A549 treated with CpdA at 1 μM for 4 hours (cell line): ENCODE results near the gene ARL6. TPM values are rescaled to one million over a fixed set of nuclear protein-coding genes. Genes with fewer than 3 reads are reported as not detected.

Experiments used
- total RNA-seq: library from RNA; stranded (reverse); fragments of 200-300 nt; extraction: Qiagen RNA extraction; gene quantifications from 5 replicates; pipeline ENCODE4 v1.2.3, GENCODE V29; 2022; ENCODE audit warnings: low read depth

ARL6 gene, protein sequence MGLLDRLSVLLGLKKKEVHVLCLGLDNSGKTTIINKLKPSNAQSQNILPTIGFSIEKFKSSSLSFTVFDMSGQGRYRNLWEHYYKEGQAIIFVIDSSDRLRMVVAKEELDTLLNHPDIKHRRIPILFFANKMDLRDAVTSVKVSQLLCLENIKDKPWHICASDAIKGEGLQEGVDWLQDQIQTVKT
- 5.6 to 6.5 TPM (median 5.9 TPM) in 5 replicates for total RNA-seq

DNA sequence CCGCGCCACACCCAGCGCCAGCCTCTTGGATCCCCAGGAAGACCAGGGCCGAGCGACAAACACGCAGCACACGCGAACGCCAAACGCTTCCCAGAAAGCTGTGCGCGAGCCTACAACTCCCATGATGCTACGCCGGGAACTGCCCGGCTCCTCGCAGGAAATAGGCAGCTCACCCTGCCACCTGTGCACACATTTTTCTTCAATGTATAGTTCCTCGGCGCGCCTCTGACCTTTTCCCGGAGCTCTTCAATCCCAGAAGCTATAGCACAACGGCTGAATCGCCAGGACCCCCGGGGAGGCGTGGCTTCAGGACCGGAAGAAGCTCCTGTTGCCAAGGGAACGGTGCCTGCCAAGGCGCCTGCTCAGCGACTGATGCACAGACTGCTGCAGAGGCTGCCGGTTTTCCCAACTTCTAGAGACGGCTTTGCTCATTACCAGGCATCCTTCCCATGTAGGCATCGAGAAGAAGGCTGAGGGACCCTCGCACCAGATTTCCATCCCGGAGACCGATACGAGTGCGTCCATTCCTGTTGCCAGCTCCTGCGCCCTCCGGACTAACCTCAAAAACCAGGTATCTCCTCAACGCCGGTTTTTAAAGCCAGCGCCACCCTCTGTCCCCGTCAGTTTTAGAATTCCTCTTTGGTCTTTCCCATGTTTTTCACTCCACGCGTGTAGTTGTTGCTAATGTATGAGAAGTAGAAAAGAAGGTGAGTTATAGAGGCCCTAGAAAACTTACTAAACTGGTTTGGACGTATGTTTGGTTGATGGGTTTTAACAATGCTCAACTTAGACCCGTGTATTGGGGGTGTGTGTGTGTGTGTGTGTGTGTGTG, at the start of gene ARL6:
Gene ARL6 (plus strand): TSS at position 352 of the 832 bp plus-strand sequence. CDS start 3,350 bp downstream, outside the sequence.

DNA sequence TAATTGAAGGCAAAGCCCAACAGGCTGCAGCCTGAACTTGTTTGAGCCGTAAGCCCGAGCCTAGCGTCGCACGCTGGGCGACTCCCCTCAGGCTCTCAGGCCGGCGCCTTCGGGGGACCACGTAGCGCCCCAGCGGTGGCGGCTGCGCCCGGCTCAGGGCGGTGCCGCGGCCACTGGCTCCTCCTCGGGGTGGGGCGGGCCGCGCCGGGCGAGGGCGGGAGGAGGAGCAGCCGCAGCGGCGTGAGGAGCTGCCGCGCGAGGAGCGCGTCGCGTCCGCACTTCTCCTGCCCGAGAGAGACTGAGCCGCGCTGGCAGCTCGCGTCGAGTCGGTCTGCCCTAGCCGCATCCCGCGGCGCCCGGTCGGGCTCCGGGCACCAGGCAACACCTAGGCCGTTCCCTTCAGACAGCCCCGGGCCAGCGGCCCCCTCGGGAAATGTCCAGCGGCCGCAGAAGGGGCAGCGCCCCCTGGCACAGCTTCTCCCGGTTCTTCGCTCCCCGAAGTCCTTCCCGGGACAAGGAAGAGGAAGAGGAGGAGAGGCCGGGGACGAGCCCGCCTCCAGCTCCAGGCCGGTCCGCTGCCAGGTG, 57.3 kb downstream of the ARL6 start, which contains the start of gene CRYBG3:
Gene CRYBG3 (plus strand): TSS at position 238 of the 585 bp plus-strand sequence. CDS start 196 bp downstream, at position 434.

Other genes with a start within 250 kb of the ARL6 start
- 6.4 to 12.2 TPM (median 6.9 TPM) in 5 replicates for gene CRYBG3, start 57.3 kb downstream of the ARL6 start, total RNA-seq
- 31.2 to 32.6 TPM (median 32.2 TPM) in 5 replicates for gene RIOX2, start 207.7 kb downstream of the ARL6 start, total RNA-seq